ENCODE results near the gene PLXND1.
"Not testable (repeated sequence)": the region's sequence is repeated elsewhere in the genome, so short reads cannot be mapped to it uniquely, and the experiment has no call there.

PLXND1 gene

GRCh38 chr3:129648391-129648790 is 41.9 kb upstream of the PLXND1 start:
- TF ChIP-seq YY1 (IDR thresholded peaks at IDR 0.05; ENCODE audit: insufficient read depth, insufficient read length) = no peak
- no peak for TF ChIP-seq SUZ12 (IDR thresholded peaks at IDR 0.05; ENCODE audit: extremely low read depth, insufficient read depth, insufficient read length)
- TF ChIP-seq ZNF274 (IDR thresholded peaks at IDR 0.05; ENCODE audit: low read depth, low read length) = no peak
- H3K4me3 ChIP-seq (ENCODE audit: insufficient read length, low read depth) = no peak overlapping the region
- H3K4me1 ChIP-seq (ENCODE audit: insufficient read depth, insufficient read length) = peaks cover 5% of the 10 kb centered on the region
- DNase-seq (ENCODE audit: low read depth, low spot score) = no peak
- H3K36me3 ChIP-seq (ENCODE audit: insufficient read depth, insufficient read length, low read length) = peaks cover 3% of the 10 kb centered on the region
- H3K9ac ChIP-seq (ENCODE audit: insufficient read length, low read depth) = no peak overlapping the region
- no peaks in the 10 kb centered on the region for H3K27me3 ChIP-seq (ENCODE audit: insufficient read depth, insufficient read length)
- no peaks in the 10 kb centered on the region for H3K9me3 ChIP-seq (ENCODE audit: insufficient read depth, low read length)

GRCh38 chr3:129645286-129645685 is 38.8 kb upstream of the PLXND1 start:
- H3K4me1 ChIP-seq (ENCODE audit: insufficient read depth, insufficient read length) = no peaks in the 10 kb centered on the region
- no peak overlapping the region for H3K4me3 ChIP-seq (ENCODE audit: insufficient read length, low read depth)
- no peaks in the 10 kb centered on the region for H3K36me3 ChIP-seq (ENCODE audit: insufficient read depth, insufficient read length, low read length)
- H3K9ac ChIP-seq (ENCODE audit: insufficient read length, low read depth) = no peak overlapping the region
- TF ChIP-seq ZNF274 (IDR thresholded peaks at IDR 0.05; ENCODE audit: low read depth, low read length) = no peak
- TF ChIP-seq SUZ12 (IDR thresholded peaks at IDR 0.05; ENCODE audit: extremely low read depth, insufficient read depth, insufficient read length) = no peak
- TF ChIP-seq YY1 (IDR thresholded peaks at IDR 0.05; ENCODE audit: insufficient read depth, insufficient read length) = no peak
- no peaks in the 10 kb centered on the region for H3K27me3 ChIP-seq (ENCODE audit: insufficient read depth, insufficient read length)
- no peak for DNase-seq (ENCODE audit: low read depth, low spot score)
- no peaks in the 10 kb centered on the region for H3K9me3 ChIP-seq (ENCODE audit: insufficient read depth, low read length)

- no peaks in the 10 kb centered on the region for H3K9me3 ChIP-seq (ENCODE audit: insufficient read depth, low read length)
- no peaks in the 10 kb centered on the region for H3K36me3 ChIP-seq (ENCODE audit: insufficient read depth, insufficient read length, low read length)
- no peaks in the 10 kb centered on the region for H3K27me3 ChIP-seq (ENCODE audit: insufficient read depth, insufficient read length)
- no peak for TF ChIP-seq ZNF274 (IDR thresholded peaks at IDR 0.05; ENCODE audit: low read depth, low read length)
- no peak for TF ChIP-seq SUZ12 (IDR thresholded peaks at IDR 0.05; ENCODE audit: extremely low read depth, insufficient read depth, insufficient read length)
- TF ChIP-seq YY1 (IDR thresholded peaks at IDR 0.05; ENCODE audit: insufficient read depth, insufficient read length) = no peak
- no peak for DNase-seq (ENCODE audit: low read depth, low spot score)
- no peaks in the 10 kb centered on the region for H3K4me1 ChIP-seq (ENCODE audit: insufficient read depth, insufficient read length)
- no peak overlapping the region for H3K9ac ChIP-seq (ENCODE audit: insufficient read length, low read depth)
- no peak overlapping the region for H3K4me3 ChIP-seq (ENCODE audit: insufficient read length, low read depth)
These were observed 38.4 kb upstream of the PLXND1 start for GRCh38 chr3:129644836-129645235.

- not testable (repeated sequence) for H3K9me3 ChIP-seq (ENCODE audit: insufficient read depth, low read length); H3K27me3 ChIP-seq (ENCODE audit: insufficient read depth, insufficient read length); H3K4me3 ChIP-seq (ENCODE audit: insufficient read length, low read depth); H3K4me1 ChIP-seq (ENCODE audit: insufficient read depth, insufficient read length); H3K36me3 ChIP-seq (ENCODE audit: insufficient read depth, insufficient read length, low read length); DNase-seq (ENCODE audit: low read depth, low spot score); H3K9ac ChIP-seq (ENCODE audit: insufficient read length, low read depth)
These were observed 35.2 kb upstream of the PLXND1 start for GRCh38 chr3:129641567-129642260.

- not testable (repeated sequence) for H3K36me3 ChIP-seq (ENCODE audit: insufficient read depth, insufficient read length, low read length); H3K9me3 ChIP-seq (ENCODE audit: insufficient read depth, low read length); DNase-seq (ENCODE audit: low read depth, low spot score); H3K4me1 ChIP-seq (ENCODE audit: insufficient read depth, insufficient read length); H3K4me3 ChIP-seq (ENCODE audit: insufficient read length, low read depth); H3K27me3 ChIP-seq (ENCODE audit: insufficient read depth, insufficient read length); H3K9ac ChIP-seq (ENCODE audit: insufficient read length, low read depth)
These were observed 34.5 kb upstream of the PLXND1 start for GRCh38 chr3:129640985-129641384.

GRCh38 chr3:129638481-129638880 is 32.0 kb upstream of the PLXND1 start:
- TF ChIP-seq ZNF274 (IDR thresholded peaks at IDR 0.05; ENCODE audit: low read depth, low read length) = no peak
- TF ChIP-seq YY1 (IDR thresholded peaks at IDR 0.05; ENCODE audit: insufficient read depth, insufficient read length) = no peak
- TF ChIP-seq SUZ12 (IDR thresholded peaks at IDR 0.05; ENCODE audit: extremely low read depth, insufficient read depth, insufficient read length) = no peak
- Histone ChIP-seq H3K4me1 (ENCODE audit: insufficient read depth, insufficient read length) (no peaks in the 10 kb centered on the region), H3K27me3 (ENCODE audit: insufficient read depth, insufficient read length) (no peaks in the 10 kb centered on the region), H3K36me3 (ENCODE audit: insufficient read depth, insufficient read length, low read length) (no peaks in the 10 kb centered on the region), H3K9ac (ENCODE audit: insufficient read length, low read depth) (no peak overlapping the region), H3K4me3 (ENCODE audit: insufficient read length, low read depth) (no peak overlapping the region), H3K9me3 (ENCODE audit: insufficient read depth, low read length) (peaks cover 9% of the 10 kb centered on the region; the same call in 1 of the 2 replicates)
- DNase-seq (ENCODE audit: low read depth, low spot score) = no peak

GRCh38 chr3:129636082-129636481 is 29.6 kb upstream of the PLXND1 start:
- peaks cover 9% of the 10 kb centered on the region; the same call in 1 of the 2 replicates for H3K9me3 ChIP-seq (ENCODE audit: insufficient read depth, low read length)
- H3K9ac ChIP-seq (ENCODE audit: insufficient read length, low read depth) = no peak overlapping the region
- TF ChIP-seq SUZ12 (IDR thresholded peaks at IDR 0.05; ENCODE audit: extremely low read depth, insufficient read depth, insufficient read length) (no peak), YY1 (IDR thresholded peaks at IDR 0.05; ENCODE audit: insufficient read depth, insufficient read length) (no peak), ZNF274 (IDR thresholded peaks at IDR 0.05; ENCODE audit: low read depth, low read length) (no peak)
- peaks cover 7% of the 10 kb centered on the region for H3K4me1 ChIP-seq (ENCODE audit: insufficient read depth, insufficient read length)
- H3K36me3 ChIP-seq (ENCODE audit: insufficient read depth, insufficient read length, low read length) = no peaks in the 10 kb centered on the region
- DNase-seq (ENCODE audit: low read depth, low spot score) = no peak
- H3K4me3 ChIP-seq (ENCODE audit: insufficient read length, low read depth) = no peak overlapping the region
- no peaks in the 10 kb centered on the region for H3K27me3 ChIP-seq (ENCODE audit: insufficient read depth, insufficient read length)

- H3K9me3 ChIP-seq (ENCODE audit: insufficient read depth, low read length) = peaks cover 9% of the 10 kb centered on the region; the same call in 1 of the 2 replicates
- no peak overlapping the region for H3K9ac ChIP-seq (ENCODE audit: insufficient read length, low read depth)
- DNase-seq (ENCODE audit: low read depth, low spot score) = no peak
- H3K27me3 ChIP-seq (ENCODE audit: insufficient read depth, insufficient read length) = no peaks in the 10 kb centered on the region
- no peaks in the 10 kb centered on the region for H3K36me3 ChIP-seq (ENCODE audit: insufficient read depth, insufficient read length, low read length)
- peaks cover 7% of the 10 kb centered on the region for H3K4me1 ChIP-seq (ENCODE audit: insufficient read depth, insufficient read length)
- TF ChIP-seq YY1 (IDR thresholded peaks at IDR 0.05; ENCODE audit: insufficient read depth, insufficient read length) (no peak), SUZ12 (IDR thresholded peaks at IDR 0.05; ENCODE audit: extremely low read depth, insufficient read depth, insufficient read length) (no peak), ZNF274 (IDR thresholded peaks at IDR 0.05; ENCODE audit: low read depth, low read length) (no peak)
- no peak overlapping the region for H3K4me3 ChIP-seq (ENCODE audit: insufficient read length, low read depth)
These were observed 29.2 kb upstream of the PLXND1 start for GRCh38 chr3:129635656-129636055.

Measured in NT2/D1 (cell line).